Measurements from ENCODE around the gene PKNOX2.

- TF ChIP-seq RXRA (IDR thresholded peaks at IDR 0.05) (no peak), CTCF (IDR thresholded peaks at IDR 0.05; ENCODE audit: low read depth, low read length, missing input control) (no peak), SP1 (IDR thresholded peaks at IDR 0.05) (no peak), EGR1 (IDR thresholded peaks at IDR 0.05; ENCODE audit: low read depth in 2 of 2) (no peak), YY1 (IDR thresholded peaks at IDR 0.05) (no peak), REST (IDR thresholded peaks at IDR 0.05) (no peak), TAF1 (conservative IDR thresholded peaks at IDR 0.05) (no peak), MAX (IDR thresholded peaks at IDR 0.05) (no peak), ATF3 (IDR thresholded peaks at IDR 0.05) (no peak)
Measured at GRCh38 chr11:125398994-125399640, 234.6 kb downstream of the PKNOX2 start.
